ENCODE data around the gene G3BP2.
"Not testable (repeated sequence)": the region's sequence is repeated elsewhere in the genome, so short reads cannot be mapped to it uniquely, and the experiment has no call there.

Gene G3BP2

GRCh38 chr4:75668596-75668995, 4.6 kb downstream of the G3BP2 start:
- Histone ChIP-seq H3K27ac (no peak overlapping the region), H3K4me3 (ENCODE audit: low read depth, low read length) (no peak overlapping the region), H3K27me3 (replicated peaks) (no peaks in the 10 kb centered on the region), H3K36me3 (replicated peaks) (no peaks in the 10 kb centered on the region)
- in situ Hi-C loops (cut with HindIII; ENCODE audit: low pct_ligation_motif_present, low sequenced_read_pairs), result no loop called here
- TF ChIP-seq, protein P1, sequence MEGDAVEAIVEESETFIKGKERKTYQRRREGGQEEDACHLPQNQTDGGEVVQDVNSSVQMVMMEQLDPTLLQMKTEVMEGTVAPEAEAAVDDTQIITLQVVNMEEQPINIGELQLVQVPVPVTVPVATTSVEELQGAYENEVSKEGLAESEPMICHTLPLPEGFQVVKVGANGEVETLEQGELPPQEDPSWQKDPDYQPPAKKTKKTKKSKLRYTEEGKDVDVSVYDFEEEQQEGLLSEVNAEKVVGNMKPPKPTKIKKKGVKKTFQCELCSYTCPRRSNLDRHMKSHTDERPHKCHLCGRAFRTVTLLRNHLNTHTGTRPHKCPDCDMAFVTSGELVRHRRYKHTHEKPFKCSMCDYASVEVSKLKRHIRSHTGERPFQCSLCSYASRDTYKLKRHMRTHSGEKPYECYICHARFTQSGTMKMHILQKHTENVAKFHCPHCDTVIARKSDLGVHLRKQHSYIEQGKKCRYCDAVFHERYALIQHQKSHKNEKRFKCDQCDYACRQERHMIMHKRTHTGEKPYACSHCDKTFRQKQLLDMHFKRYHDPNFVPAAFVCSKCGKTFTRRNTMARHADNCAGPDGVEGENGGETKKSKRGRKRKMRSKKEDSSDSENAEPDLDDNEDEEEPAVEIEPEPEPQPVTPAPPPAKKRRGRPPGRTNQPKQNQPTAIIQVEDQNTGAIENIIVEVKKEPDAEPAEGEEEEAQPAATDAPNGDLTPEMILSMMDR (IDR thresholded peaks at IDR 0.05; ENCODE audit: low read depth, low read length, missing control alignments), result no peak
- DNase-seq, result no peak

GRCh38 chr4:75667636-75668035, 5.6 kb downstream of the G3BP2 start:
- H3K36me3 ChIP-seq (replicated peaks); DNase-seq; H3K27ac ChIP-seq; in situ Hi-C loops (cut with HindIII; ENCODE audit: low pct_ligation_motif_present, low sequenced_read_pairs); H3K27me3 ChIP-seq (replicated peaks); H3K4me3 ChIP-seq (ENCODE audit: low read depth, low read length): not testable (repeated sequence)

DNA sequence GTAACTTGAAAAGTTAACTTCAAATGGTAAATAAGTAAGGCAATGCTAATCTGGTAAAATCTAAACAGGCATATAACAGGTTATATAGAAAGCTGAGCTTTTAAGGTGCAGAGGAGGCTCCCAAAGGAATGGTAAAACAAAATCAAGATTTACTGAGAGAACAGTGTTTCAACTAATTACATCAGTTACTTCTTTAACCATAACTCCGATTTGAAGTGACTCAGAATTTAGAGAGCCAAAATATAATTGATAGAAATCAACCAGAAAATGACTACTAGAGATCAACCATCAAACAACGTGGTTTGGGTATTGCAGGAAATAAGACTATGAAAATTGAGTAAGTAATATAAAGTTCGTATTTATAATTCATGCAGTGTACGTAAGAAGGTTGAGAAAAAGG, 6.9 kb downstream of the G3BP2 start:
- Histone ChIP-seq H3K36me3 (replicated peaks) (no peaks in the 10 kb centered on the region), H3K27me3 (replicated peaks) (no peaks in the 10 kb centered on the region), H3K27ac (no peak overlapping the region), H3K4me3 (ENCODE audit: low read depth, low read length) (no peak overlapping the region)
- TF ChIP-seq, protein P1 (IDR thresholded peaks at IDR 0.05; ENCODE audit: low read depth, low read length, missing control alignments), result no peak
- no peak for DNase-seq
- in situ Hi-C loops (cut with HindIII; ENCODE audit: low pct_ligation_motif_present, low sequenced_read_pairs), result no loop called here

- H3K36me3 ChIP-seq (replicated peaks); H3K27me3 ChIP-seq (replicated peaks); in situ Hi-C loops (cut with HindIII; ENCODE audit: low pct_ligation_motif_present, low sequenced_read_pairs); H3K4me3 ChIP-seq (ENCODE audit: low read depth, low read length); DNase-seq; H3K27ac ChIP-seq: not testable (repeated sequence)
Measured at GRCh38 chr4:75664604-75665003, 8.6 kb downstream of the G3BP2 start.

DNA sequence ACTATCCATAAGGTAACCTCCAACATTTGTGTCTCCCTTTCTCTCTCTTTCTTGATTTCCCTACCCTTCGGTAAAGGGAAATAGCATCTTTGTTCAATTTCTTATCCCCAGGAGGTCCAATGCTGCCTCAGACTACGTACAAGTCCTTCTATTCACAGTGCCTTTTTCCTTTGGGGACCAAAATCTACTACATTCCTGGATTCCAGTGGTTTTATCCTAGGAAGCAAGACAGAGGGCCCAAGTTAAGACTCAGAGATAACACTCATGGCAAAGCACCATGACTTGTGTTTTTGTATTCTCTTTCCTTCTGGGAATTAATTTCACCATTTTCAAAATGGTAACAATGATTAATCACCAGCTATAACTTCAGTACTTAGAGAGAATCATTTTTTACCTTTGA, 10.6 kb downstream of the G3BP2 start:
- no peak overlapping the region for H3K4me3 ChIP-seq (ENCODE audit: low read depth, low read length)
- H3K36me3 ChIP-seq (replicated peaks), result peaks cover 7% of the 10 kb centered on the region
- DNase-seq, result peak; percentile 16
- TF ChIP-seq, protein P1 (IDR thresholded peaks at IDR 0.05; ENCODE audit: low read depth, low read length, missing control alignments), result no peak
- H3K27ac ChIP-seq, result no peak overlapping the region
- in situ Hi-C loops (cut with HindIII; ENCODE audit: low pct_ligation_motif_present, low sequenced_read_pairs), result no loop called here
- no peaks in the 10 kb centered on the region for H3K27me3 ChIP-seq (replicated peaks)

DNA sequence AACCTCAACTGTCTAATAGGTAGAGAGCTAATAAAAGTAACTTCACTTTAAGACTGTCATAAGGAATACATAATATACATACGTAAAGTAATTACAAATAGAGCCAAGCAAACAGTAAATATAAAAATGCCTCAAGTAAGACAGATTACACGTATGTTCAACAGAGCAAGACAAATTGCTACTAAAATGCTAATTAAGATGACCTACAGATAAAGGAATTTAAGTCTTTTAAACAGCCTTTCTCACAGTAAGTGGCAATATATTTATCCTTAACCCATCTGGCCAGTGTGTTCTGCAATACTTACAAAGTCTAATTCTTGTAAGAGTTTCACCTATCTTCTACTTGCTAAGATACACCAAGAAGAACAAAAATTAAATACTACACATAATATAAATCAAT, 12.7 kb downstream of the G3BP2 start:
- in situ Hi-C loops (cut with HindIII; ENCODE audit: low pct_ligation_motif_present, low sequenced_read_pairs), result no loop called here
- TF ChIP-seq, protein P1 (IDR thresholded peaks at IDR 0.05; ENCODE audit: low read depth, low read length, missing control alignments), result no peak
- no peak for DNase-seq
- Histone ChIP-seq H3K4me3 (ENCODE audit: low read depth, low read length) (no peak overlapping the region), H3K36me3 (replicated peaks) (peaks cover 13% of the 10 kb centered on the region), H3K27ac (no peak overlapping the region), H3K27me3 (replicated peaks) (no peaks in the 10 kb centered on the region)

GRCh38 chr4:75659512-75660031, 13.6 kb downstream of the G3BP2 start:
- TF ChIP-seq, protein P1 (IDR thresholded peaks at IDR 0.05; ENCODE audit: low read depth, low read length, missing control alignments), result no peak
- peaks cover 15% of the 10 kb centered on the region for H3K36me3 ChIP-seq (replicated peaks)
- H3K27me3 ChIP-seq (replicated peaks), result no peaks in the 10 kb centered on the region
- DNase-seq, result no peak
- in situ Hi-C loops (cut with HindIII; ENCODE audit: low pct_ligation_motif_present, low sequenced_read_pairs), result no loop called here
- no peak overlapping the region for H3K27ac ChIP-seq
- no peak overlapping the region for H3K4me3 ChIP-seq (ENCODE audit: low read depth, low read length)
